NK-92 treated with Interleukin-12 subunit alpha and Interleukin-12 subunit beta, amount 100 ng/mL, for 24 hours (cell line): ENCODE data around the gene PCOLCE2.

Experiments used
- DNase-seq: peaks from one replicate; lab custom pipeline; 2025; lab: John Stamatoyannopoulos, UW

The PCOLCE2 gene

GRCh38 chr3:142888481-142889211 lies at the start of gene PCOLCE2:
TSS of gene PCOLCE2 (minus strand) at chr3:142889083. CDS start at chr3:142888896, 187 bp downstream.
- DNase-seq: no peak

GRCh38 chr3:142935963-142936362 lies 47.1 kb upstream of the PCOLCE2 start:
- DNase-seq: no peak

- DNase-seq: no peak
Observed at GRCh38 chr3:142934887-142935269, 46.0 kb upstream of the PCOLCE2 start.

- DNase-seq: no peak
Observed at GRCh38 chr3:142934128-142934886, 45.4 kb upstream of the PCOLCE2 start.

GRCh38 chr3:142931222-142931621 lies 42.3 kb upstream of the PCOLCE2 start:
- no peak for DNase-seq

GRCh38 chr3:142930463-142930862 lies 41.6 kb upstream of the PCOLCE2 start:
- DNase-seq: no peak

GRCh38 chr3:142929890-142930289 lies 41.0 kb upstream of the PCOLCE2 start:
- DNase-seq: no peak

GRCh38 chr3:142929109-142929508 lies 40.2 kb upstream of the PCOLCE2 start:
- no peak for DNase-seq

GRCh38 chr3:142926368-142926944 lies 37.6 kb upstream of the PCOLCE2 start:
- DNase-seq: no peak

GRCh38 chr3:142925140-142925539 lies 36.3 kb upstream of the PCOLCE2 start:
- DNase-seq: no peak

GRCh38 chr3:142923694-142924093 lies 34.8 kb upstream of the PCOLCE2 start:
- no peak for DNase-seq

GRCh38 chr3:142916605-142917004 lies 27.7 kb upstream of the PCOLCE2 start:
- DNase-seq: no peak

- DNase-seq: no peak
Observed at GRCh38 chr3:142915636-142916035, 26.8 kb upstream of the PCOLCE2 start.

- DNase-seq: no peak
Observed at GRCh38 chr3:142914286-142914811, 25.5 kb upstream of the PCOLCE2 start.

- DNase-seq: no peak
Observed at GRCh38 chr3:142913432-142913831, 24.5 kb upstream of the PCOLCE2 start.

- DNase-seq: no peak
Observed at GRCh38 chr3:142912402-142913172, 23.7 kb upstream of the PCOLCE2 start.

- DNase-seq: no peak
Observed at GRCh38 chr3:142910280-142910679, 21.4 kb upstream of the PCOLCE2 start.

GRCh38 chr3:142909282-142909681 lies 20.4 kb upstream of the PCOLCE2 start:
- DNase-seq: no peak

GRCh38 chr3:142907996-142908395 lies 19.1 kb upstream of the PCOLCE2 start:
- no peak for DNase-seq

GRCh38 chr3:142904639-142905436 lies 16.0 kb upstream of the PCOLCE2 start:
- DNase-seq: no peak

GRCh38 chr3:142902356-142902755 lies 13.5 kb upstream of the PCOLCE2 start:
- DNase-seq: no peak
